K562 (cell line): Measurements from ENCODE around the gene UGT2B15.

Source experiments
- ATF1 ChIP-seq, 2 experiments: fragments of 450-650 bp in 1 of 2; IDR thresholded peaks; 2 replicates each; pipeline ENCODE4 v1.6.1; 2016; ENCODE audit warnings: missing compliant biosample characterization in 1 of 2, missing genetic modification characterization in 1 of 2
- BRCA1 ChIP-seq, 2 experiments: fragments of 450-650 bp in 1 of 2; sonication (generic) in 1 of 2; formaldehyde crosslinking in 1 of 2; IDR thresholded peaks; 2 replicates each; pipeline versions ENCODE4 v1.5.0 to v1.6.1; 2017 to 2020; ENCODE audit warnings: mild to moderate bottlenecking in 1 of 2, missing genetic modification reagents in 1 of 2
- CHCHD3 ChIP-seq: fragments of 250-450 bp; sonication (Bioruptor Pico); IDR thresholded peaks from 2 replicates; pipeline ENCODE4 v2.1.2; 2022; ENCODE audit warnings: mild to moderate bottlenecking
- CTCF ChIP-seq, 3 experiments: IDR thresholded peaks in 2 of 3; conservative IDR thresholded peaks in 1 of 3; 2 replicates each; pipeline ENCODE4 v1.5.1; 2011 to 2012; ENCODE audit warnings: low read length in 3 of 3, mild to moderate bottlenecking in 3 of 3, control low read depth in 2 of 3, improper control_type of control experiment in 1 of 3, inconsistent platforms in 1 of 3, low read depth in 1 of 3, mixed read lengths in 1 of 3, moderate library complexity in 1 of 3; ENCODE audit not compliant: insufficient read depth in 2 of 3
- ELF1 ChIP-seq: fragments of 200-800 bp; sonication (Bioruptor generic); IDR thresholded peaks from 2 replicates; pipeline ENCODE4 v1.6.1; 2016; ENCODE audit warnings: missing genetic modification characterization, missing compliant biosample characterization
- FOSL1 ChIP-seq: fragments of 200-800 bp; sonication (Bioruptor generic); conservative IDR thresholded peaks from 2 replicates; pipeline ENCODE4 v1.6.1; 2016; ENCODE audit warnings: missing genetic modification characterization, missing compliant biosample characterization
- GTF3C2 ChIP-seq: IDR thresholded peaks from 3 replicates; pipeline ENCODE4 v1.6.1; 2011; ENCODE audit warnings: borderline replicate concordance, mild to moderate bottlenecking, moderate library complexity; ENCODE audit not compliant: insufficient read length; ENCODE audit errors: extremely low read depth
- HNRNPUL1 ChIP-seq: fragments of 200-400 bp; formaldehyde crosslinking; IDR thresholded peaks from 2 replicates; pipeline ENCODE4 v1.6.1; 2017; ENCODE audit warnings: low read length
- JUN ChIP-seq, 2 experiments: sonication (generic) in 1 of 2; formaldehyde crosslinking in 1 of 2; IDR thresholded peaks; 2 replicates each; pipeline versions ENCODE4 v1.6.1 to v1.8.0; 2012 to 2022; ENCODE audit warnings: borderline replicate concordance in 2 of 2, mild to moderate bottlenecking in 2 of 2, improper control_type of control experiment in 1 of 2, low read depth in 1 of 2, low read length in 1 of 2, missing genetic modification reagents in 1 of 2
- NFYB ChIP-seq: IDR thresholded peaks from 2 replicates; pipeline ENCODE4 v1.6.1; 2011; ENCODE audit warnings: mild to moderate bottlenecking, moderate library complexity; ENCODE audit not compliant: insufficient read length; ENCODE audit errors: extremely low read depth
- UBTF ChIP-seq, 2 experiments: IDR thresholded peaks; 2 replicates each; pipeline ENCODE4 v1.6.1; 2012; ENCODE audit warnings: improper control_type of control experiment in 2 of 2, low read depth in 2 of 2, low read length in 2 of 2, borderline replicate concordance in 1 of 2

GRCh38 chr4:68717999-68718398 lies 47.5 kb upstream of the UGT2B15 start:
- TF ChIP-seq GTF3C2 (no peak), JUN (IDR thresholded peaks at IDR 0.05; ENCODE audit: borderline replicate concordance, low read depth, low read length) (no peak), JUN (CRISPR knock-in tag; IDR thresholded peaks at IDR 0.05; ENCODE audit: borderline replicate concordance) (no peak), CHCHD3 (no peak), CTCF (IDR thresholded peaks at IDR 0.05 in 2 of 3, conservative IDR thresholded peaks at IDR 0.05 in 1 of 3; ENCODE audit: insufficient read depth in 2 of 3, low read depth in 1 of 3, low read length in 3 of 3) (no peak), HNRNPUL1 (no peak), FOSL1 (tag) (no peak), ATF1 (CRISPR knock-in tag; IDR thresholded peaks at IDR 0.05) (no peak), ATF1 (tag; IDR thresholded peaks at IDR 0.05) (no peak), NFYB (no peak), BRCA1 (IDR thresholded peaks at IDR 0.05) (no peak), BRCA1 (CRISPR knock-in tag; IDR thresholded peaks at IDR 0.05) (no peak), ELF1 (tag) (no peak), UBTF (IDR thresholded peaks at IDR 0.05; ENCODE audit: borderline replicate concordance in 1 of 2, low read depth in 2 of 2, low read length in 2 of 2) (no peak)
